Hepatocyte (in vitro differentiated cells): ENCODE data around the gene RNF130.

Experiments used
- CTCF ChIP-seq: fragments of 200-600 bp; sonication (generic); IDR thresholded peaks from 2 replicates; pipeline ENCODE4 v1.5.1; 2016; ENCODE audit warnings: antibody characterized with exemption, mild to moderate bottlenecking; ENCODE audit not compliant: poor library complexity
- EZH2phosphoT487 ChIP-seq: fragments of 200-600 bp; sonication (generic); IDR thresholded peaks from one replicate; pipeline ENCODE4 v1.6.1; 2018; ENCODE audit warnings: antibody characterized with exemption, mild to moderate bottlenecking, low read depth, moderate library complexity; ENCODE audit not compliant: unreplicated experiment, severe bottlenecking

- TF ChIP-seq EZH2phosphoT487 (no peak), CTCF (no peak)
Observed at GRCh38 chr5:180069589-180070247, 1.8 kb downstream of the RNF130 start.
